ENCODE results near the gene RAB33B.

DNA sequence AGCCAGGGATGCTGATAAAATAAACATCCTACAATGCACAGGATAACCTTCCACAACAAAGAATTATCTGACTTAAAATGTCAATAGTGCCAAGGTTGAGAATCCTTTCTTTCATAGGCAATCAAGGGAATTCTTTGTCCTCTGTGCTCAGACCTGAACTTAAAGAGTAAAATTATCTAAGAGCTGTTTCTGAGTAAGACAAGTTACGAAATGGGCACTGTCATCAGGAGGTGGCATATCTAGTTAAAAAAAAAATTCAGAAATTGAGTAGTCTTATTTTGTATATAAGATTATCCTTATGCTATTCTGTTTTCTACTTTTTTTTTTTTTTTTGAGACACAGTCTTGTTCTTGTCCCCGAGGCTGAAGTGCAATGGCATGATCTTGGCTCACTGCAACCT lies 3.3 kb upstream of the RAB33B start:
- TF ChIP-seq TEAD4 (CRISPR knock-in tag; IDR thresholded peaks at IDR 0.05): no peak
- no peak for TF ChIP-seq ZNF121 (CRISPR knock-in tag; IDR thresholded peaks at IDR 0.05)
- TF ChIP-seq, protein P1, sequence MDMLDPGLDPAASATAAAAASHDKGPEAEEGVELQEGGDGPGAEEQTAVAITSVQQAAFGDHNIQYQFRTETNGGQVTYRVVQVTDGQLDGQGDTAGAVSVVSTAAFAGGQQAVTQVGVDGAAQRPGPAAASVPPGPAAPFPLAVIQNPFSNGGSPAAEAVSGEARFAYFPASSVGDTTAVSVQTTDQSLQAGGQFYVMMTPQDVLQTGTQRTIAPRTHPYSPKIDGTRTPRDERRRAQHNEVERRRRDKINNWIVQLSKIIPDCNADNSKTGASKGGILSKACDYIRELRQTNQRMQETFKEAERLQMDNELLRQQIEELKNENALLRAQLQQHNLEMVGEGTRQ (CRISPR knock-in tag; IDR thresholded peaks at IDR 0.05): no peak
- TF ChIP-seq, protein P2, sequence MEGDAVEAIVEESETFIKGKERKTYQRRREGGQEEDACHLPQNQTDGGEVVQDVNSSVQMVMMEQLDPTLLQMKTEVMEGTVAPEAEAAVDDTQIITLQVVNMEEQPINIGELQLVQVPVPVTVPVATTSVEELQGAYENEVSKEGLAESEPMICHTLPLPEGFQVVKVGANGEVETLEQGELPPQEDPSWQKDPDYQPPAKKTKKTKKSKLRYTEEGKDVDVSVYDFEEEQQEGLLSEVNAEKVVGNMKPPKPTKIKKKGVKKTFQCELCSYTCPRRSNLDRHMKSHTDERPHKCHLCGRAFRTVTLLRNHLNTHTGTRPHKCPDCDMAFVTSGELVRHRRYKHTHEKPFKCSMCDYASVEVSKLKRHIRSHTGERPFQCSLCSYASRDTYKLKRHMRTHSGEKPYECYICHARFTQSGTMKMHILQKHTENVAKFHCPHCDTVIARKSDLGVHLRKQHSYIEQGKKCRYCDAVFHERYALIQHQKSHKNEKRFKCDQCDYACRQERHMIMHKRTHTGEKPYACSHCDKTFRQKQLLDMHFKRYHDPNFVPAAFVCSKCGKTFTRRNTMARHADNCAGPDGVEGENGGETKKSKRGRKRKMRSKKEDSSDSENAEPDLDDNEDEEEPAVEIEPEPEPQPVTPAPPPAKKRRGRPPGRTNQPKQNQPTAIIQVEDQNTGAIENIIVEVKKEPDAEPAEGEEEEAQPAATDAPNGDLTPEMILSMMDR (IDR thresholded peaks at IDR 0.05): no peak
